Activated effector memory CD4-positive, alpha-beta T cell treated with Interleukin-2 at 50 U/mL for 16 hours (primary cell): Measurements from ENCODE around the gene SCP2D1.

Experiments
- DNase-seq: peaks from one replicate; pipeline ENCODE4 v3.0.0-alpha.2; 2020

SCP2D1 gene

DNA sequence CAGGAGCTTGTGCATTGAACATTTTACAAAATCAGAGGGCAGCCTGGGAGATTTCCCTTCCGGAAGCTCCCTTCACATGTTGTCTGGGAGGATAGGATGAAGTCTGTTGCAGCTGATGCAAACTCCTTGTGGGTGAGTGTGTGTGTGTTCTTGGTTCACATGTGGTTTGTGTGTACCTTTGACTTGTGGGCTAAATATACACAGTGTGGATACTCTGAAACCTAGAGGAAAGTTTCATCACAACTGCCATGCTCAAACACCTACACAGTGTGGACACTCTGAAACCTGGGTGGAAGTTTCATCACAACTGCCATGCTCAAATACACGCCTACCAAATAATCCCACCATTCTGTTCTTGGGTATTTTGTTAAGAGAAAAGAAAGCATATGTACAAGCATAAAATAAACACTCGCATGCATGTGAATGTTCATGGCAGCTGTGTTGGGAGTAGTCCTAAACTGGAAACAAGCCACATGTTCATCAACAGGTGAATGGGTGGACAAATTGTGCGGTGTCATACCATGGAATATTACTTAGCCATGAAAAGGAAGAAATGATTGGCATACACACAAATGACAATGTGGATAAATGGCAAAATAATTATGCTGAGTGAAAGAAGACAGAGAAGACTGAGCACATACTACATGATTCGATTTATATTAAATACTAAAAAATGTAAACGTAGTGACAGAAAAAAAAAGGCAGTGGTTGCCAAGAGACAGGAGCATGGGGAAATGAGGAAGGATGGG, 1.8 kb downstream of the SCP2D1 start:
- DNase-seq = no peak

DNA sequence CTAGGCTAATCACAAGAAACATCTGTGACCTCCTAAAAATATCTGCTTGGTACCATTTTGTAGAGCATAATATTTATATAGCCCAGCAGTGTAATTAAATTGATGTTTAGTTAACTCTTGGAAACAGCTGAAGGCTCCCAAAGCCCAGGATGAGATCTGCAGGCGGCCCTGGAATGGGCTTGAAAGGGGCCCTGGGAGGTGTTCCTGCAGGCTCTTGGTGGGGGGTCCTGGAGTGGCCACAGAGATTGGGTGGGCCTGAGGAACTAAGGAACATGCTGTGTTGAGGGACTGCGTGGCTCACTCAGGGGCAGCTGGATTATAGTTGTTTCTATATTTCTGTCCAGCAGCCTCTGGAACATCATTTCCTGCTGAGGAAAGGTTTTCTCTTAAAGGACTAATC, 9.2 kb downstream of the SCP2D1 start:
- no peak for DNase-seq

DNA sequence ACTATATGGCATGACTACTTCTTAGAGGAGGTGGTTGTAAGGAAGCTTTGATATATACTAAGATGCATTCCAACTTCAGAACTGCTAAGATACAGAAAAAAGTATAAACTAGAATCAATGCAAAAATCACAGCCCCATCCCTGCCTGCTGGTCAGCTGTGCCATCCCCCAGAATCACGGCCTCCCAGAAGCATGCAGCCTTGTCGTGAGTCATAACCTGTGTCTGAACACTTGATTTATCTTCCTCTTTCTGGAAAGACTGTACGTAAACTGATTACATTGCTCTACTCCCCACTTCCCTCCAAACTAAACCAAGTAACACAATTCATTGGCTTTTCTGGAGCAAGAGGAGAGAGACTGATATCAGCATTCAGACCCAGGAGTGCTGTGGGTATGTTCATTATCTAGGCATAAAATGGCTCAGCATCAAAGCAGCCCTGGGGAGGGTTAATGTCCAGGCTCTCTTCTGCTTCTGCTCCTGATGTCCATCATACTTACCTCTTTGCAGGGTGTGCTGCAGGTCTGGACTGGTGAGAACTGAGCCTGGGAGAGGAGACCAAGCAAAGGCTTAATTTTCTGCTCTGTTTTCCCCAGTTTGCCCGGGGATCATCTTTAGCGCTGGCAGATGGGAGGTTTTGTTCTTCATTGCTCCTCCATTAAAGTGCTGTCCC, 18.4 kb downstream of the SCP2D1 start:
- no peak for DNase-seq

DNA sequence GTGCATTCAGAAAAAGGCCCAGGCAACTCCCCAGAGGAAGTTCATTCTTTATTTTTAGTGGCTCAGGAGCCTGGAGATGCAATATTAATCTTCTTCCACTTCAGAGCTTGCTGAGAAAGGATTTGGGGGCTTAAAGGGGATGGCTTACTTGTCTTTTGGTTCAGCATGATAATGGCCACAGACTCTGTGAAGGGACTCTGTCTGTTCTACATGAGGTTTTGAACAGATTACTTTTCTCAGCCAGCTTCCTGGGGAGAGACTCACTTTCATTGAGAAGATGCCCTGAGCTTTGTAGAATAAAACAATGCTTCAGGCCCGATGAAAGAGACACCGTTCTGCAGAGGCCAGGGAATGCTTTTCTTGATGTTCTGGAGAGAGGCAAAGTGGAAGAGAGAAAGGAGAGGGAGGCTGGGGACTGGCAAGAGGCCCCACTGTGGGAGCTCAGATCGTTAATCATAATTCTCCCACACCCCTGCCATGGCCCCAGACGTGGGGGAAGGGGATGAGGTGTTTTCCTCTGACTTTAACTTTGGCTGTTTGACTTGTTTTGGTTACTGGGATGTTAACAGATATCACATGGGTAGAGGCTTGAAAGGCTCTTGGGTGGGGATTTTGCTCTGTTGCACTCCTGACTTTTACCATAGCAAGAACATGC, 19.1 kb downstream of the SCP2D1 start:
- DNase-seq = no peak

DNA sequence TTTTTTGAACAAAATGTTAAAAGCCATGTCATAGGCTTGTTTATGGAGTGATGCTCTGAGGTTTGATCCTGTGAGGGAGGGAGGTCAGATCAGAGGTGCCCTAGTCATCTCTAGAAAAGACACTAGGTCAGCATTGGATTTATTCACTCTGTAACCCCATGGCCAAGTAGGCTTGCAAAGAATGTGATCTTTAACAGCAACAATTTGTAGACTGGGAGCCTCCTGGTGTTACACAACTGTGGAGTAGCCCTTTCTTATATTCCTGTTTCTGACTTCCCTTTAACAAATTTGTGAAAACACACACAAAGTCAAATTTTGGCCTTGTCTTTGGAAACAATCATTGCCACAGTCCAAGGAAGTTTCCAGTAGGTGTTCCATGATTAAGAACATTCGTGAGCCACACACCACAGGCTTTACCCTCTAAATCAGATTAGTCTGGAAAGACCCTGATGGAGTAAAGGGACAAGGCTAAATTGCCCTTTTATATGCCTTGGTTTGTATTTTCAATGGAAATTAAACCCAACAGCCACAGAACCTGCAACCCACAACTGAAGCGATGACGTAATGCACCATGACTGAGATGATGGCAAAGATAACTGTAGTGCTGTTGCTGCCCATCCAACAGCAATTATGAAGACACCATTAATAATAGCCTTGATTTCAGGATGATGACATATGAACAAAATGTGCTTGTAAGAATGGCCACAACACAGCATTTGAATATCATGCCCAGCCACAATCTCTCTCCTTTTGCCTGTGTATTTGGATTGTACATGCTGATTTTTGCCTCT, 22.1 kb downstream of the SCP2D1 start:
- DNase-seq = no peak

DNA sequence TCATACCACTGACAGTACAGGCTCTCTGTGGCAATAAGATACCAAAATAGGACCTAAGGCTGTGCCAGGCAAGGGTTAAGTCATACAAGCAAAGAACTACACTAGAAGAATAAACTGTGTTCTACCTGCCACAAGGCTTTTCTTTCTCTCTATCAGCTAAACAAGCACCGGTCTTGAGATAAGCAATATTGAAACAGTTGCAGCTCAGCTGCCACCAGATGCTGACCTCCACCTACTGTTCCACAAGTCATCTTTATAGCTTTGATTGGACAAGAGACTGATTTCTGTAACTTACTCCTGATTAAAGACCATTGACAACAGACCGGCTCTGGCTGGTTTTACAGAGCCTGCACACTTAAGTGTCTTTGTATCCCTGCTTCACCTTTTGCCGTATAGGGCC, 24.1 kb downstream of the SCP2D1 start:
- DNase-seq = no peak

DNA sequence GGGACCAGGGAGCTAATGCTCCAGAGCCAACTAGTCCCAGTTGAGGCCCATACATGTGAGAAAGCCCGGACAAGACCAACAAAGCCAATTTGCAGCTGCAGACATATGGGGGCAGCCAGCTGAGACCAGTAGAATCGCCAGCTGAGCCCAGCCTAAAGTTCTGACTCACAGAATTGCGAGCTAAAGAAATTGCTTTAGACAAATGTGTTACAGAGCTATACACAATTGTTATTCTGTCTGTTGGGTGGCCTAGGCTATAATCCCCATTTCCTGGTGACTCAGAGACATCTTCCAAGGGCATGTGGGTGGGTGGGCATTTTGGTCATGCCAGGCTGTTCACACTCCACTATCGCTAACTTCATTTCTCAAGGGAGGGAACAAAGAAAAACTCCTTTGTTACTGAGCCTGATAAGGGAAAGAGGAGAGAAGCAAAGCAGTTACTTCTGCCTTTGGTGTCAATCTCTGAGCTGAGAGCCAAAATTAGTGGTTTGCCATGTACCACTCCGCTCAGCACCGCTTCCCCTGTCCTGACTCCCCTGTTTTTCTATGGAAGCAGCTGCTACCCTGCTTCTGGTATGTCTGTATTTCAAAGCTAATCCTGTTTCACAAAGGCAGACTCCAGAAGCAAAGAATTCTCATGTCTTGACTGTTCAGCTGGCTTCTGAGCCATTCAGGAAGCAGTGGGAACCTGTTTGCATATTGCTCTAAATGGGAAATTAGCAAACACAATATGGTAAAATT, 26.1 kb downstream of the SCP2D1 start:
- no peak for DNase-seq

DNA sequence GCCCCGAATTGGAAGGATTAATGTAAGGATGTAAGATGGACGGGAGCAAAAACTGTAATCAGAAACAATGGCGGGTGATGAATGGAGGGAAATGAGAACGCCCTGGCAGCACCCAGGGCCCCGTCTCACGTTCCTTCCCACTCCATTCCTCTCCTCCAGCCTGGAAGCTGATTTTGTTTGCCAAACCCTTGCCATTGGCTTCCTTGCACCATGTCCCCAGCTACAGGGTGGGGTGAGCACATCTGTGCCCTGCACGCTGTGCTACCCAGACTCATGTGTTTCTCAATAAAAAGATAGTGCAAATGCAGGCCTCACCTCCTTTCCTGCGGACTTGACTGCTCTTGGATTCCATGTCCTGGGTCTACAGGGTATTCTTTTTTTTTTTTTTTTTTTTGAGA, 26.7 kb downstream of the SCP2D1 start:
- no peak for DNase-seq

DNA sequence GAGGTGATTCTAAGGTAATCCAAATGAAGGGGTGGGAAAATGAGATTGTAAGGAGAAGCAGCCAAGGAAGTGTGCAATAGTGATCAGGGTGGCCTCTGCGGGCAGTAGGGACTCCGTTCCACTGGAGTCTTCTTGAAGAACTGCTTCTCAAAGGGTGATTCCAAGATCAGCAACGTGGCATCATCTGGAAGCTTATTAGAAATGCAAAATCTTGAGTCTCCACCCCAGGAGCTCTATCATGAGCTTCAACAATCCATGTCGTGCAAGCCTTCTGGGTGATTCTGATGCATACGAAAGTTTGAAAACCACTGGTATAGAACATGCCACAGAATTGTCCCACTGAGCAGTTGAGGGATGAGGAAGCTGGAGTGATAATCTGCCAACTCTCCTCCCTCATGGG, 31.4 kb downstream of the SCP2D1 start:
- DNase-seq = no peak

DNA sequence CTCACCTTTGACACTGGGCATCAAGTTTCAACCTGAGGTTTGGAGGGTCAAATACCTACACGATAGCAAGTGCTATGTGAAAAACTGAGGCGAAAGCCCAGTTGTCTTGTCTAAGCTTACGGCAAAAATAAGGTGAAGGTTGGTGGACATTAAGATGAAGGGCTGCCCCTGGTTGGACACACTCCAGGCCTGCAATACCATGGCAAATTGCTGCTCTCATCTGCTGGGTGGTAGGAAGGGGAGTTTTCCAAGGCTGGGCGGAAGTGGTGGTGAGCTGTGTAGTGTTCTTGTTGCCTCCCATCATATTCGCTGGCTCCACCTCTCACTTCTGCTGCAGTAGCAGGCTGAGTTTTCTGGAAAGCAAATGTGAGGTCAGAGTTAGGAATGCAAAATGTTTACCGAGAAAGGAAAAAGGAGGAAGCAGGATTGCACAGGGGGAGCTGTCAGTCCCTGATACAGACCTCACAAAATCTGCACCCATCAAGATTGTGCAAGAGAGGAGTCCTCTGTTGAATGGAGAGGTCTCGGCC, 33.7 kb downstream of the SCP2D1 start:
- no peak for DNase-seq

DNA sequence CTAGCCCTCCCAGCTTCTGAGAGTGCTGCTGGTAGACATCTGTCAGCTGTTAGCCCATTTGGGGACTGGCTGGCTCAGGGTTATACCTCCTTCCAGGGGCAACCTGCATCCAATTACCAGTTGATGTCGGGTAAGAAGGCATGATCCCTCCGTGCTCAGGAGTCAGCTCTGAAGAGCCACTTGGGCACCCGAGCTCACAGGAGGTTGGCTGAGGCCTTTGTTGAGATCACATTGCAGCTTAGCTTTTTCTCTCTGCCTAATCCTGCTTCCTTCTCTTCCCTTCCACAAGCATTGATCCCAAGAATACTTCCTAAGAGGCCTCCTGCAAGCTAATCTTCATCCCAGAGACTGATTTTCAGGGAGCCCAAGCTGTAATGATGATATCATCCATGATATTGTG, 35.5 kb downstream of the SCP2D1 start:
- DNase-seq = no peak

DNA sequence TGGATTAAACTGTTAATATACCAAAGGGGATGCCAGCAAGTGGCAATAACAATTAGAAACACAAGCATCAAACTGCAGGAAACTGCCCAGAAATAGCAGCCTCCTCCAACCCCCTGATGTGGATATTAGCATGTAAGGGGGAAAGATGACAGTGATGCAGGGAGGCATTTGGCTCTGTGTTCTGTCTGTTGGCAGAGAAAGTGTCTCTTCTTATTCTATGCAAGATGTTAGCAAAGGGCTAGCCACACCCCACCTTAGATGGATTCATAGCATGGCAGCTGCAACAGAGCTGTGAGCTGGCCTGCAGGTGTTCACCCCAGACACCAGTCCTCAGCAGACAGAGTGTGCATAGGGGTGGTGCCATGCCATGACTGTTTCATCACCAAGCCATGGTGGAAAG, 38.0 kb downstream of the SCP2D1 start:
- DNase-seq = no peak

DNA sequence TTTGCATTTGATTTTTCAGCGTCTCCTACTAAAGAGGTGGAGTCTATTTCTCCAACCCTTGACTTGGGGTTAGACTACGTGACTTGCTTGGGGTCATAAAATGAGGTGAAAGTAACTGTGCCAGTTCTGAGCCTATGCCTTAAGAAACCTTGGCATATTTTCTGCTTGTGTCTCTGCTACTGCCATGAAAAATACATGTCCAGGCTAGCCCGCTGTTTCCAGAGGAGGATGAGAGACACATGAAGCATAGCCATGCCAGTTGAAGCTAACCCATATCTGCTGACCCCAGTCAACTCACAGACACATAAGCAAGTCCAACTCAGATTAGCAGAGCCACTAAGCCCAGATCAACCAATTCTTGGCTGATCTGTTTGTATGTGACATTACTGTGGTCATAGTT, 38.7 kb downstream of the SCP2D1 start:
- DNase-seq = no peak

DNA sequence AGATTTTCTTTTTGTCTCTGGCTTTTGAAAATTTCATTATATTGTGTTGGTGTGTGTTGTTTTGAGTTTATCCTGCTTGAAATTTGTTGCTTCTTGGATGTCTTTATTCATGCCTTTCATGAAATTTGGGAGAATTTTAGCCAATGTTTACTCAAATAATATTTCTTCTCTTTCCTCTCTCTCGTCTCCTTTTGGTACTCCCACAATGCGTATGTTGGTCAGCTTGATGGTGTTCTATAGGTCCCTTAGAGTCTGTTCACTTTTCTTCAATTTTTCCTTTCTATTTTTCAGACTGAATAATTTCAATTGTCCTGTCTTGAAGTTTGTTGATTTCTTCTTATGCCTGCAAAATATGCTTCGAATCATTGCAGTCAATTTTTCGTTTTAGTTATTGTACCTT, 39.6 kb downstream of the SCP2D1 start:
- DNase-seq = no peak

DNA sequence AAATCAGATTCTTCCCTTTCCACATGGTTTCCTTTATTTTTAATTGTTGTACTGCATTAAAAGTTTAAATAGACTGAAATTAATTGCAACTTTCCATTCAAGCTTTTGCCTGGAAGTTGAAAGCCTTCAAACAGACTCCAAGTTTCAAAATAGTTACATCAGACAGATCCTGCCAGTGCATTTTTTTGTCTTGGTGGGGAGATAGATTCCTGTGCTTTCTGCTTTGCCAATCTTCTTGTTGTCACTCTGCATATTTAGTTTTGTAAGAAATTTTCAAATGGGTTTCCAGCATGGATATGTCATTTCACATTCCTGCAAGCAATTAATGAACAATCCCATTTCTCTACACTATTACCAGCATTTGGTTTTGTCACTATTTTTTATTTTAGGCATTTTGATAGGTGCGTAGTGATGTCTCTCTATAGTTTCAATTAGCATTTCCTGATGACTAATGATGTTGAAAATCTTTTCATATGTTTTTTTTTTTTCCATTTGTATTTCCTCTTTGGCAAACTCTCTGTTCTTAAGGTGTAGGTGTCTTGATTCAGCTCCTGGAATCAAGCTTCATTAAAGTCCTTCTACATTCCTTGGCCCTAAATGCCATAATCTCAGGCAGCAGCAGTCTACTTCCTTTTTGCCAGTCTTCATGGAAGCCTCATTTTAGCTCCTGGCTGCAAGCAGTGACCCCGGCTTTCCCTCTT, 40.5 kb downstream of the SCP2D1 start:
- no peak for DNase-seq

DNA sequence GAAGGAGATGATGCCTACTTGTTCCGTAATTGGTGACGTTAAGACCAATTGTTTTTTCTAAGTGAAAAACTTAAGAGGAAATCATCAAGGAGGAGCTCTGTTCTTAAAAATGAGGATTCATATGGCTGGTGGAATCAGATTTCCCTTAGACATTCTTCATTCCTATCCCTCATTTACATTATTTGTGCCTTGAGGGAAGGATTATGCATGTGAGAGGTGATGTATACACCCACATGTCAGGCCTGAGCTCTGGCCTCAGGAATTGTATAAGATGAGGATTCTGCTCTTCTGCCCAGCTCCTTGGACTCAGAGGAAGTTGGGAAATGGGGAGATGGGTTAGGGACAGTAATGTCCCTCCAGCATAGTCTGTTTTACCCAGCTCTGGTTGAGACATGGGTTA, 42.3 kb downstream of the SCP2D1 start:
- DNase-seq = no peak

DNA sequence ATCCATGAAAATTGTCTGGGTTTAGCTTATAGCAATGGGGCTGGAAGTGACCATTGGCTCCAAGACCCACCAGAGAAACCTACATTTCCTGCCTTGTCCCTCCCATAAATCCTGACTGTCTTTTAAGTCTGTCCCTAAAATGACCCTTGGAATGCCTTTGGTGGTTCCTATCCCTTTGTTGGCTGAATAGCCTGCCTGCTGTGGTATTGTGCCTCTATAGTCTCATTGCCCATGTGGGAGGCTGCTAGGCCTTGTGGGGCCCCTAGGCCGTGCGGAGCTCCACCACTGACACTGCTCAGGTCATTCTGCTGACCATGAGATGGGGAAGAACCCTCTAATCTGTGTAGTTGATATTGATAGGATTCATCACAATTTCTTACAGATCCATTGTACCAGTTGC, 43.3 kb downstream of the SCP2D1 start:
- DNase-seq = no peak

DNA sequence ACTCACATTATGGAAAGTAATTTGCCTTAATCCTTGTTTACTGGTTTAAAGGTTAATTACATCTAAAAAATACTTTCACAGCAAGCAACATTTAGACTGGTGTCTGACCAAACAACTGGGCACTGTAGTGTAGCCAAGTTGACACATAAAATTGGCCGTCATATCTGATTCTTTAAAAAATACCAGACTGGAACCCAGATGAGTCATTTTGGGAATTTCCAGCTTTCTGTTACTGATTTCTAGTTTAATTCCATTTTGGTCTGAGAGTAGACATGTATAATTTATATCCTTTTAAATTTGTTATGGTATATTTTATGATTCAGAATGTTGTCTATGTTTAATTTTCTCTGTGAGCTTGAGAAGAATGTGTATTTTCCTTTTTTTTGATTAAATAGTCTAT, 44.1 kb downstream of the SCP2D1 start:
- no peak for DNase-seq

DNA sequence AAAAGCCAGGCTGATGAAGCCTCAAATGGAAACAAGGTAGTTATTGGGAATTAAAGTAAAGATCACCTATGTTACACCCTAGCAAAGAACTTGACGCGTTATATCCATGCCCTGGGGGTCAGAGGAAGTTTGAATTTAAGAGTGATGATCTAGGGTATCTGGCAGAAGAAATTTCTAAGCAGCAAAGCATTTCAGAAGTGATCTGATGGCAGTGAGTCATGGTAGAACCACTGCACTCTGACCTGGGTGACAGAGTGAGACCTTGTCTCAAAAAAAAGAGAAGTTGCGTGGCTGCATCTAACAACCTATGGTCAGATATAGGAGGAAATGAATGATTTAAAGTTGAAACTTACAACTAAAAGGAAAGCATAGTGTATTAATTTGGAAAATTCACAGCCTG, 45.2 kb downstream of the SCP2D1 start:
- no peak for DNase-seq
